NCI-H146 (cell line): Measurements from ENCODE around the gene TRAF3.
"Not testable (repeated sequence)": the region's sequence is repeated elsewhere in the genome, so short reads cannot be mapped to it uniquely, and the experiment has no call there.

Source experiments
- DNase-seq: peaks from one replicate; lab custom pipeline; 2025; lab: John Stamatoyannopoulos, UW

Gene TRAF3

GRCh38 chr14:102923925-102924486 is 146.8 kb downstream of the TRAF3 start:
- no peak for DNase-seq

GRCh38 chr14:102924632-102925588 is 147.7 kb downstream of the TRAF3 start:
- DNase-seq: no peak

GRCh38 chr14:102925646-102926045 is 148.4 kb downstream of the TRAF3 start:
- no peak for DNase-seq

- DNase-seq: peak; percentile 40
Observed at GRCh38 chr14:102926104-102926503, 148.9 kb downstream of the TRAF3 start.

- DNase-seq: not testable (repeated sequence)
Observed at GRCh38 chr14:102926840-102927239, 149.6 kb downstream of the TRAF3 start.

- no peak for DNase-seq
Observed at GRCh38 chr14:102927346-102927877, 150.2 kb downstream of the TRAF3 start.

- no peak for DNase-seq
Observed at GRCh38 chr14:102927878-102928411, 150.7 kb downstream of the TRAF3 start.

GRCh38 chr14:102928412-102929240 is 151.4 kb downstream of the TRAF3 start:
- peak; percentile 93 for DNase-seq

GRCh38 chr14:102929241-102930137 is 152.2 kb downstream of the TRAF3 start:
- DNase-seq: peak; percentile 30

GRCh38 chr14:102930138-102930752 is 153.0 kb downstream of the TRAF3 start:
- no peak for DNase-seq

- no peak for DNase-seq
Observed at GRCh38 chr14:102930753-102931579, 153.7 kb downstream of the TRAF3 start.

- DNase-seq: no peak
Observed at GRCh38 chr14:102931580-102932285, 154.5 kb downstream of the TRAF3 start.

- no peak for DNase-seq
Observed at GRCh38 chr14:102932484-102933248, 155.4 kb downstream of the TRAF3 start.

- DNase-seq: no peak
Observed at GRCh38 chr14:102933618-102934231, 156.5 kb downstream of the TRAF3 start.

GRCh38 chr14:102935756-102936155 is 158.5 kb downstream of the TRAF3 start:
- no peak for DNase-seq

GRCh38 chr14:102937331-102938175 is 160.3 kb downstream of the TRAF3 start:
- no peak for DNase-seq

- no peak for DNase-seq
Observed at GRCh38 chr14:102938191-102938590, 160.9 kb downstream of the TRAF3 start.
